SK-N-SH treated with all-trans-retinoic acid at 6 μM for 48 hours (cell line): ENCODE data around the gene AGAP9.
"Not testable (repeated sequence)": the region's sequence is repeated elsewhere in the genome, so short reads cannot be mapped to it uniquely, and the experiment has no call there.

Experiments used
- ARNTL ChIP-seq: fragments of 450-650 bp; formaldehyde crosslinking; IDR thresholded peaks from 2 replicates; pipeline ENCODE4 v1.5.0; 2020; ENCODE audit warnings: low read depth, mild to moderate bottlenecking, moderate library complexity, borderline replicate concordance
- BACH2 ChIP-seq: fragments of 250-450 bp; sonication (Bioruptor Pico); IDR thresholded peaks from 2 replicates; pipeline ENCODE4 v1.9.0; 2021; ENCODE audit warnings: mild to moderate bottlenecking, borderline replicate concordance
- CSDC2 ChIP-seq: fragments of 250-450 bp; sonication (Bioruptor Pico); IDR thresholded peaks from 2 replicates; pipeline ENCODE4 v1.5.0; 2020; ENCODE audit warnings: mild to moderate bottlenecking, moderate library complexity
- ESRRG ChIP-seq: fragments of 250-450 bp; sonication (Bioruptor Pico); IDR thresholded peaks from 2 replicates; pipeline ENCODE4 v1.6.1; 2021; ENCODE audit warnings: mild to moderate bottlenecking
- ISL1 ChIP-seq: fragments of 250-450 bp; sonication (Bioruptor Pico); IDR thresholded peaks from 2 replicates; pipeline ENCODE4 v2.1.2; 2022; ENCODE audit warnings: mild to moderate bottlenecking, moderate library complexity
- RARB ChIP-seq: fragments of 250-450 bp; sonication (Bioruptor Pico); IDR thresholded peaks from 2 replicates; pipeline ENCODE4 v1.8.0; 2021; ENCODE audit warnings: mild to moderate bottlenecking, moderate library complexity
- ZNF70 ChIP-seq: fragments of 450-650 bp; formaldehyde crosslinking; IDR thresholded peaks from 2 replicates; pipeline ENCODE4 v1.5.0; 2020; ENCODE audit warnings: mild to moderate bottlenecking, moderate library complexity
- ZNF8 ChIP-seq: fragments of 450-650 bp; formaldehyde crosslinking; IDR thresholded peaks from 2 replicates; pipeline ENCODE4 v1.5.0; 2020; ENCODE audit warnings: mild to moderate bottlenecking, moderate library complexity
- TF ChIP-seq, protein P1 (sequence below): fragments of 250-450 bp; sonication (Bioruptor Pico); IDR thresholded peaks from 2 replicates; pipeline ENCODE4 v1.5.0; 2020; ENCODE audit warnings: mild to moderate bottlenecking, moderate library complexity
- TF ChIP-seq, protein P2 (sequence below): fragments of 250-450 bp; sonication (Bioruptor Pico); IDR thresholded peaks from 2 replicates; pipeline ENCODE4 v1.8.0; 2020; ENCODE audit warnings: mild to moderate bottlenecking, moderate library complexity, borderline replicate concordance

DNA sequence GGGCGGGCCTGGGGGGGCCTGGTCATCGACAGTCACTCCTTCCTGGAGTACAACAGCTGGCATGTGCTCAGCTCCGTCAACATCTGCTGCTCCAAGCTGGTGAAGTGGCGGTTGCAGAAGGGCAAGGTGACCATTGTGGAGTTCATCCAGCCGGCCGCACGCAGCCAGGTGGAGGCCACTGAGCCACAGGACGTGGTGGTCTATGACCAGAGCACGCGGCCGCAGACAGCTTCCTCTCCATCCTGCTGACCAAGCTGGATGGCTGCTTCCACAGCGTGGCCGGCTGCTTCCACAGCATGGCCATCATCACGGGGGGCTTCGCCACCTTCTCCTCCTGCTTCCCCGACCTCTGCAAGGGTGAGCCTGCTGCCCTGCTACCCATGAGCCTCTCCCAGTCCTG is 40.9 kb upstream of the AGAP9 start:
- not testable (repeated sequence) for TF ChIP-seq ESRRG (CRISPR knock-in tag); ARNTL (CRISPR knock-in tag); ZNF70 (CRISPR knock-in tag); CSDC2 (CRISPR knock-in tag); ZNF8 (CRISPR knock-in tag); RARB (CRISPR knock-in tag); ISL1 (CRISPR knock-in tag); BACH2
- TF ChIP-seq, protein P1, sequence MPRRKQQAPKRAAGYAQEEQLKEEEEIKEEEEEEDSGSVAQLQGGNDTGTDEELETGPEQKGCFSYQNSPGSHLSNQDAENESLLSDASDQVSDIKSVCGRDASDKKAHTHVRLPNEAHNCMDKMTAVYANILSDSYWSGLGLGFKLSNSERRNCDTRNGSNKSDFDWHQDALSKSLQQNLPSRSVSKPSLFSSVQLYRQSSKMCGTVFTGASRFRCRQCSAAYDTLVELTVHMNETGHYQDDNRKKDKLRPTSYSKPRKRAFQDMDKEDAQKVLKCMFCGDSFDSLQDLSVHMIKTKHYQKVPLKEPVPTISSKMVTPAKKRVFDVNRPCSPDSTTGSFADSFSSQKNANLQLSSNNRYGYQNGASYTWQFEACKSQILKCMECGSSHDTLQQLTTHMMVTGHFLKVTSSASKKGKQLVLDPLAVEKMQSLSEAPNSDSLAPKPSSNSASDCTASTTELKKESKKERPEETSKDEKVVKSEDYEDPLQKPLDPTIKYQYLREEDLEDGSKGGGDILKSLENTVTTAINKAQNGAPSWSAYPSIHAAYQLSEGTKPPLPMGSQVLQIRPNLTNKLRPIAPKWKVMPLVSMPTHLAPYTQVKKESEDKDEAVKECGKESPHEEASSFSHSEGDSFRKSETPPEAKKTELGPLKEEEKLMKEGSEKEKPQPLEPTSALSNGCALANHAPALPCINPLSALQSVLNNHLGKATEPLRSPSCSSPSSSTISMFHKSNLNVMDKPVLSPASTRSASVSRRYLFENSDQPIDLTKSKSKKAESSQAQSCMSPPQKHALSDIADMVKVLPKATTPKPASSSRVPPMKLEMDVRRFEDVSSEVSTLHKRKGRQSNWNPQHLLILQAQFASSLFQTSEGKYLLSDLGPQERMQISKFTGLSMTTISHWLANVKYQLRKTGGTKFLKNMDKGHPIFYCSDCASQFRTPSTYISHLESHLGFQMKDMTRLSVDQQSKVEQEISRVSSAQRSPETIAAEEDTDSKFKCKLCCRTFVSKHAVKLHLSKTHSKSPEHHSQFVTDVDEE (CRISPR knock-in tag): not testable (repeated sequence)
- TF ChIP-seq, protein P2, sequence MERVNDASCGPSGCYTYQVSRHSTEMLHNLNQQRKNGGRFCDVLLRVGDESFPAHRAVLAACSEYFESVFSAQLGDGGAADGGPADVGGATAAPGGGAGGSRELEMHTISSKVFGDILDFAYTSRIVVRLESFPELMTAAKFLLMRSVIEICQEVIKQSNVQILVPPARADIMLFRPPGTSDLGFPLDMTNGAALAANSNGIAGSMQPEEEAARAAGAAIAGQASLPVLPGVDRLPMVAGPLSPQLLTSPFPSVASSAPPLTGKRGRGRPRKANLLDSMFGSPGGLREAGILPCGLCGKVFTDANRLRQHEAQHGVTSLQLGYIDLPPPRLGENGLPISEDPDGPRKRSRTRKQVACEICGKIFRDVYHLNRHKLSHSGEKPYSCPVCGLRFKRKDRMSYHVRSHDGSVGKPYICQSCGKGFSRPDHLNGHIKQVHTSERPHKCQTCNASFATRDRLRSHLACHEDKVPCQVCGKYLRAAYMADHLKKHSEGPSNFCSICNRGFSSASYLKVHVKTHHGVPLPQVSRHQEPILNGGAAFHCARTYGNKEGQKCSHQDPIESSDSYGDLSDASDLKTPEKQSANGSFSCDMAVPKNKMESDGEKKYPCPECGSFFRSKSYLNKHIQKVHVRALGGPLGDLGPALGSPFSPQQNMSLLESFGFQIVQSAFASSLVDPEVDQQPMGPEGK (CRISPR knock-in tag): not testable (repeated sequence)
